Parietal lobe (tissue), 2 donors: Measurements from ENCODE around the gene IFT22. TPM values are rescaled to one million over a fixed set of nuclear protein-coding genes. Genes with fewer than 3 reads are reported as not detected.

Source experiments
- small RNA-seq: library from RNA; depleted of rRNA; stranded (forward); fragments of <200 nt; gene quantifications from one replicate; pipeline ENCODE3, GENCODE V24; 2014; ENCODE audit warnings: low replicate concordance
- total RNA-seq: library from RNA; depleted of rRNA; stranded (reverse); fragments of >200 nt; gene quantifications from one replicate; pipeline ENCODE4 v1.2.3, GENCODE V29; 2014

The IFT22 gene
- 32.2 TPM for total RNA-seq

GRCh38 chr7:101321491-101322401 lies at the start of gene IFT22:
IFT22 (minus strand) TSS chr7:101321812; CDS start chr7:101321709, 103 bp downstream.

GRCh38 chr7:101362334-101363195 lies 41.0 kb upstream of the IFT22 start, which contains the start of gene COL26A1:
COL26A1 (plus strand) TSS chr7:101362875; CDS start chr7:101363033, 158 bp downstream.

Small RNA genes lying within 50 kb of the gene (small RNA-seq; reads per million reads assigned to genes)
- gene RNU6-1104P: not detected

Other genes with a start within 250 kb of the IFT22 start
- gene TRIM56, start 236.3 kb downstream of the IFT22 start, total RNA-seq: 1.3 TPM
- not detected for gene SERPINE1, start 194.7 kb downstream of the IFT22 start, total RNA-seq
- 63.2 TPM for gene AP1S1, start 167.3 kb downstream of the IFT22 start, total RNA-seq
- 9.4 TPM for gene VGF, start 156.2 kb downstream of the IFT22 start, total RNA-seq
- 3.4 TPM for gene NAT16, start 141.5 kb downstream of the IFT22 start, total RNA-seq
- not detected for gene MOGAT3, start 120.8 kb downstream of the IFT22 start, total RNA-seq
- 22.2 TPM for gene PLOD3, start 104.2 kb downstream of the IFT22 start, total RNA-seq
- gene ZNHIT1, start 103.6 kb downstream of the IFT22 start, total RNA-seq: 23.5 TPM
- gene CLDN15, start 84.0 kb downstream of the IFT22 start, total RNA-seq: 5.9 TPM
- gene FIS1, start 76.7 kb downstream of the IFT22 start, total RNA-seq: 71.1 TPM
- gene COL26A1, start 41.1 kb upstream of the IFT22 start, total RNA-seq: 9.7 TPM